Kidney tubule cell (primary cell): ENCODE results near the gene OR5K2.

Experiments used
- DNase-seq: peaks from one replicate; pipeline ENCODE4 v3.0.0-alpha.2; 2018; ENCODE audit warnings: low spot score

OR5K2 gene

DNA sequence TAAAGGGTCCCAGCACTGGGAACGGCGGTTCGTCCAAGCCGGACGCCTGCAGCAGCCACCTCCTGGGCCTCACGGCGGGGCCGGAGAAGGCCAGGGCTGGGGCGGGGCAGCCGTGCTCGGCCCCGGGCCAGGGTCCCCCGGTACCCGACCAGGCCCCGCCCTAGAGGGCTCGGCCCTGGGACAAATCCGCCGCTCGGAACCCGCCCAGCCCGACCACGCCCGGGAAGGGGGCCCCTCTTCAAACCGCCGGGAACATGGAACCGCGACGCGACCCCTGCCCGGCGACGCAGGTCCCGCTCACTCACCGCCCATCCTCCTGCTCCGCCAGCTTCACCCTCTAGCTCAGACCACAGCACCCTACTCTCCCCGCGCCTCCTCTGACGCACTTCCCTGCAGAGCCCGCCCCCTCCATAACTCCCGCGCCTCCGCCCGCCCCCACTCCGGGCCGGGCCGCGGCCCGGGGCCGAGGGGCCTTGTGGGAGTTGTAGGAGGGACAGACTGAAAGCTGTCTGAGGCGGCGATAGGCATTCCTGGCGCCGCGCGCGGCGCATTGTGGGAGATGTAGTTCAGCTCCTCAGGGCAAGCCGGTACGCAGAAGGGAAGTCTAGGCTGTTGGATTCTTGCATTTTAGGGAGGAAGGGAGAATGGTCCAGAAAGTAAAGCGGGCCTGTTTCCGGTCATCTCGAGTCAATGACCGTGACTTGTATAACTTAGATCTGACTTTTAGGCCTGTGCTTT lies 25.2 kb downstream of the OR5K2 start, which contains the start of gene CLDND1:
CLDND1 (minus strand) TSS at position 359 of the 738 bp plus-strand sequence. CDS start 1,478 bp downstream, outside the sequence.
- peak; percentile 97 for DNase-seq

DNA sequence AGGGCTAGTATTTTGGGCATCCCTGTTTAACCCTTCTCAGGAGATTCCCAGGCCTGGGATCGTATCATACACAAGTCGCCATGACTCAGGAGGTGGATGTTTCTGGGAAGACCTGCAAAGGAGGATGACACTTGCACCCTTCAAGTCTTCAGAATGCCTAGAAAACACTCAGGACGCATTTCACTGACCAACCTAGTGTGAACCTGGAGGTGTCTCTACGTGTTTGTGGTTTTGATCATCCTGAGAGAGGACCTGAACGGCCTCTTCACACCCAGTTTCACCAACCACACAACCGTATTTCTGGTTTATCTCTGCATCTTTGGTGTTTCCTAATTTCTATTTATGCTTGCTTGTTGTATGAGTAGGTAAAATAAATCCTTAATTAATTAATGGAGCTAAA lies 28.0 kb downstream of the OR5K2 start:
- no peak for DNase-seq

DNA sequence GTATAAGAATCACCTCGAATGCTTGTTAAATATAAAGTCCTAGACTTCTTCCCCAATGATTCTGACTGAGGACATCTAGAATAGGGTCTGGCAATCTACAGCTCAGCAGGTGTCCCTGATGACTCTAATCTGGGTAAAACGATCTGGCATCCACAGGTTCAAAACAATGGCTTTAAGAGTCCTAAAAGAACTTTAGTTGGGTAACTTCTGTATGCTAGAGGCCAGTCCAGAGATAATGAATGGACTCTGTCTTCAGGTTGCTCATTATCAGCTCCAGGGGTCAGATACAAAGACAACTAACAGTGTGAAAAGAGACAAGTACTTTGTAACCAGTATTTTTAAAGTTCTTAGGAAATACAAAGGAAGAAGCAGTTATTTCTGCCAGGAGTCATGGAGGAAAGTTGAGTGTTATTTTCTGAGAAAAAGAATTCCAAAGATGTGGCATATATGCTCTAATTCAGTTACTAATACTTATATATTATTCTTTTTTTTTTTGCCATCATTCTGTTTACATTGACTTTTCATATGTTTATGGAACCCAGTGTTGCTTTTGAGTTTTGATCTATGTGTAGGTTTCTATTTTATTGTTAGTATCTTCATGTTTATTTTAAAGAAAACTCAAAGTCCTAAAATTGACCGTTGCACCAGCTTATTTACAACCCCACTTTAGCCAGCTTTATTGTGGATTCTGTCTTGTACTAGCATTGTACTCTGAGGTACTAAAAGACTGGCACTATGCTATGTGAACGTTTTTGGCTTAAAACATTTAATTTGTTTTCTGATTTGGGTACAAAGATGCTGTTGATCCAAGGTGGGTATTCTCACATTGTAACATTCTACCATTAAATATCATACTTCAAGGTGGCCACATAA lies 31.2 kb downstream of the OR5K2 start:
- DNase-seq = no peak

DNA sequence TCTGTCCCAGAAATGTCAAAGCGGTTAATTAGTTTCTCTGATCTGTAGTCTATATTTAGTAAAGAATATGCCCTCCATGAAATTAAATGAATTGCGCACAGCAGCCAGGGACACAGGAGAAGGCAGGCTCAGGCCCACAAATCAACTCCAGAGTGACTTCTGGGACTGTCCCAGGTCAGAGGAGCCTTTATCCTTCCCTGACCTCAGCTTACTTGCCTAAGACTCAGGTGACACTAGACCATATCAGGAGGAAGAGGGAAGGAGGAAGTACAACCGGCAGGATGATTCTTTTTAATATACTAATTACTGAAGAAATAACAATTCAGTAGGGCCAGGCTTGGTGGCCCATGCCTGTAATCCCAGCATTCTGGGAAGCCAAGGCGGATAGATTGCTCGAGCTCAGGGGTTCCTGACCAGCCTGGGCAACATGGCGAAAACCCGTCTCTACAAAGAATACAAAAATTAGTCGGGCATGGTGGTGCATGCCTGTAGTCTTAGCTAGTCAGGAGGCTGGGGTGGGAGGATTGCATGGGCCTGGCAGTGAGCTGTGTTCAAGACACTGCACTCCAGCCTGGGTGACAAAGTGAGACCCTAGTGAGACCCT lies 32.5 kb downstream of the OR5K2 start:
- DNase-seq = no peak

DNA sequence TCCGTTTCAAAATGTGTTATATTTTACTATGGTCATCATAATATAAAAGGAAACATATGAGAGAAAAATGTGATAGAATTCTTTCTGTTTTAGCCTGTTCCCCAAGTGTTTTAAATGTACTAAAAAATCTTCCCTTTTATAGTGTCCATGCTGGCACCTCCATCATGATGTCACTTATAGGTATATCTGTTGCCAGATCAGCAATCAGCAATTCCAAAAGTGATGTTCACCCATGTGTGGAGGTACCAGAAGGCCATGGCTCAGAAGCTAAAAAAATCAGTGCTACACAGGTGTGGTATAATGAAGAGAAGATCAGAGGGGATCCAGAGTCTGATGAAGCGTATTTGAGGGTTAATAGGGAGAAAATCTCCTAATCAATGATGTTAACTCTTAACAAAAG lies 33.2 kb downstream of the OR5K2 start:
- DNase-seq = no peak

DNA sequence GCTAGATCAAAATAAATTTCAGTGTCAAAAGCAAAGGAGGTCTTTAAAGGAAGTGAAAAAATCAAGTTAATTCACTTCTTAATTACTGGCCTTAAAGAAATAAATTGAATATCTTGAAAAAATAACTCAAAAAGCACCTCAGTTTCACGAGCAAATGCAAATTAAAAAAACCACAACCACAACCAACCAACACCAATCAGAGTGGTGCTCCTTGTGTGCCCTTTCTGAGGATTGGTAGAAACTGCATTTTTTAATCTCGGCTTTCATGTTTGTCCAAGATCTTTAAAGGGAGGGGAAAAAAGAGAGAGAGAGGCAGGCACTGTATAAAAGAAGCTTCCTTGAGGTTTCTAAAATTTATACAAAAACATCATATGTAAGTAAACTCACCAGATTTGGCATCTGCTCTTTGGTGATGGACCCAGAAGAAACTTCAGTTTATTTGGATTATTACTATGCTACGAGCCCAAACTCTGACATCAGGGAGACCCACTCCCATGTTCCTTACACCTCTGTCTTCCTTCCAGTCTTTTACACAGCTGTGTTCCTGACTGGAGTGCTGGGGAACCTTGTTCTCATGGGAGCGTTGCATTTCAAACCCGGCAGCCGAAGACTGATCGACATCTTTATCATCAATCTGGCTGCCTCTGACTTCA lies 34.3 kb downstream of the OR5K2 start, which contains the start of gene GPR15:
GPR15 (plus strand) TSS at position 357 of the 653 bp plus-strand sequence; CDS start at position 413, 56 bp downstream.
- no peak for DNase-seq

DNA sequence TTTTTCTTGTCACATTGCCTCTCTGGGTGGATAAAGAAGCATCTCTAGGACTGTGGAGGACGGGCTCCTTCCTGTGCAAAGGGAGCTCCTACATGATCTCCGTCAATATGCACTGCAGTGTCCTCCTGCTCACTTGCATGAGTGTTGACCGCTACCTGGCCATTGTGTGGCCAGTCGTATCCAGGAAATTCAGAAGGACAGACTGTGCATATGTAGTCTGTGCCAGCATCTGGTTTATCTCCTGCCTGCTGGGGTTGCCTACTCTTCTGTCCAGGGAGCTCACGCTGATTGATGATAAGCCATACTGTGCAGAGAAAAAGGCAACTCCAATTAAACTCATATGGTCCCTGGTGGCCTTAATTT lies 34.8 kb downstream of the OR5K2 start:
- DNase-seq = no peak

DNA sequence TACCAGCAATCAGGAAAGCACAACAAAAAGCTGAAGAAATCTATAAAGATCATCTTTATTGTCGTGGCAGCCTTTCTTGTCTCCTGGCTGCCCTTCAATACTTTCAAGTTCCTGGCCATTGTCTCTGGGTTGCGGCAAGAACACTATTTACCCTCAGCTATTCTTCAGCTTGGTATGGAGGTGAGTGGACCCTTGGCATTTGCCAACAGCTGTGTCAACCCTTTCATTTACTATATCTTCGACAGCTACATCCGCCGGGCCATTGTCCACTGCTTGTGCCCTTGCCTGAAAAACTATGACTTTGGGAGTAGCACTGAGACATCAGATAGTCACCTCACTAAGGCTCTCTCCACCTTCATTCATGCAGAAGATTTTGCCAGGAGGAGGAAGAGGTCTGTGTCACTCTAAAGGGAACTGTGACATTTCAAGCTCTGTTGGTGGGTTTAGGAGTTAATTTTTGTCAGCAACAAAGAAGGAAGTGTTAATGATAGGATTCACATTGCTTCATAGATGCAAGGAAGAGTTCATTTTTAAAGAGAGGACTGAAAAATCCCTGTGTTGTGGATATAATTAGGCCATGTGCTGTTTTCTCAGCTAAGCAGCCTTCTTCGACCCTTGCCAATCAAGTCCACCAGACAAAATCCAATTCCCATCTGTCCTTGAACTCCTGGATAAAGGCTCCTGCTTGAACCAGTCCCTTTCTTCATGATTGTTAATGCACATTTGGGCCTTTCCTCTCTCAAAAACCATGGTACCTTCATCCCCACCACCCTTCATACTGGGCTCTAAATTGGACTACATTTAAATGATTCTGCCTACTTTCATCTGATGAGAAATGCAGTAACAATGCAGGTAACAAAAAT lies 35.5 kb downstream of the OR5K2 start:
- no peak for DNase-seq

DNA sequence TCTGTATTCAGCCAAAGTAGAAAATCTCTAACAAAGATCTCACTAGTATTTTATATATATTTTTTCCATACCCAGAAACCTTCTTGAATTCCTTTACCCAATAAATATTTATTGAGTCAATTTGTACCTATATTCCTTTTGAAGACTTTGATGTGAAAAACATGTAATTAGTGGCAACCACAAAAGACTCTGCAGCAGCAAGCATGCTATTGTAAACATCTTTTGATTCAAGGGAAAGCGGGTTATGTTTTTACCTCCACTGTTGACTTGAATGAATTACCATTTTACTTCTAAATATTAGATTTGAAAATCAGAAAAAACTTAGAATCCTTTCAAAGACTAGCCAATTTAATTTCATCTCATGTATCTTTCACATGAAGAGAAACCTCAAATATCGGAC lies 36.7 kb downstream of the OR5K2 start:
- DNase-seq = no peak

DNA sequence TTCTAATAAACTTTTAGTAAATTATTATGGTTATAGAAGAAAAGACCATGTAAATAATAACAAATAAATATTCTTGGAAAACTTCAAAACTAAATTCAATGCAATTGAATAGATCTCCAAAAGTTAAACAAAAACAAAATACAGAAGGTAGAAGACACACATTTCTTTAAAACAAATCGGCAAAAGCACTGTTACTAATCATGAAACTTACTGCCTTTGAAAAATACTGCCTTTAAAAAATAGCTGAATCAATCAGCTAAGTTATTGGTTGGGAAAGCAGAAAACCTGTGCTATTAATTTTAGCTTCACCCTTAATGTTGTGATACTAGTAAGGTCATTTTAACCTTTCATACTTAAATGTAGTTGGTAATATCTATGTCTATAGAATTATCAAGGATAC lies 37.3 kb downstream of the OR5K2 start:
- no peak for DNase-seq

DNA sequence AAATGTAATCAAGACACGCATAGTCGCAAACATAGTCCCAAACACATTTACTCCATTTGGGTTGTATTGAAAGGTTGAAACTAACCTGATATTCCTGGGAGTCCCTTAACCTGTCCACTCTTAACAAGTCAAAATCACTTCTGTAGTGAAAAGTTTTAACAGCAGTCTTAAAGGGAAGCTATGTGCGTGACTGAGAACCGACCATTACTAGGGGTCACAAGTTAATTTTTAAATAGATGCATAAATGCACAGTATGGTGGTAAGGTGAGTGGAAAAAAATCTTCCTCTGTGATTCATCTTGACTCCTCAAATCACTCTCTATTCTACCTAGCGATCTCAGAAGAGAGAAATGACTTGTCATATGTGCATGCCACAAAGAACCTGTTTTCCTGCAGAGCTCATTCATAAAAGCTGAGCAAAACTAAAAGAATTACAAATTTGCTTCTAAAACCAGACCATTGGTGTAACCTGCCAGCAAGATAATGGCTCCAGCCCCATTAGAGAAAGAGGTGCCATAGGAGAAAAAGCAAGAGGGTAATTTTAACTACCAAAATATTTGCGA lies 39.1 kb downstream of the OR5K2 start:
- DNase-seq = peak; percentile 91

DNA sequence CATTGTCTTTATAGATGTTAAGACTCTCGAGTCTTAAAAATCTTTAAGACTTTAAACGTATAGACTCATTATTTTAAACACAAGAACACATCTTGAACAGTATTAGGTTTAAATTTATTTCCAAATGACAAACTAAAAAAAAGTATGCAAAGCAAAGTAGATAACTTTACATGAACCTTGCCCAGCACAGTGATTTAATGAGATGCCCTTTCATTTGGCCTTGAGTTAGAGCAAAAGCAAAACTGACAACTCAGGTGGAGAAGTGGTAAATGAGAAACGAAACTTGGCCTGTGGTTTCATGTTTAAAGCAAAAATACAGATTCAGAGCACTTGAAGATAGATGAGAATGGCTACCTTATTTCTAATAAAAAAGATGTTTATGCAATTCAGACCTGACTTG lies 42.9 kb downstream of the OR5K2 start:
- no peak for DNase-seq

DNA sequence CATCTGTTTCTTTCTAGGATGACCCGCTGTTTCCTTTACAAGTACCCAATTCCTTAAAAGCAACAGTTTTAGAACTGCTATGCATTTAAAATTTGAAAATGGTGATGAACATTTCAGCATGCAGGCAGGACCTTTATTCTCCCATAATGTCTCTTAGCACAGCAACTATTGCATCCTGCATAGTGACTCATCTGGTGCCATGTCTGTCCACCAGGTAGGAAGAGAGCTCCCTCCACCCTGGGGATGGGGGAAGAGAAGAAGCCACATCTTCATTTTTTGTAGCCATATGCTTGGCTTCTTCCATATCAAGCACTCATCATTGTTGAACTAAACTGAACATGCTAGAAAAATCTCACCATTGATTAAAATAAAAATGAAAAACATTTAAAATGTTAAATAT lies 44.2 kb downstream of the OR5K2 start:
- peak; percentile 44 for DNase-seq

DNA sequence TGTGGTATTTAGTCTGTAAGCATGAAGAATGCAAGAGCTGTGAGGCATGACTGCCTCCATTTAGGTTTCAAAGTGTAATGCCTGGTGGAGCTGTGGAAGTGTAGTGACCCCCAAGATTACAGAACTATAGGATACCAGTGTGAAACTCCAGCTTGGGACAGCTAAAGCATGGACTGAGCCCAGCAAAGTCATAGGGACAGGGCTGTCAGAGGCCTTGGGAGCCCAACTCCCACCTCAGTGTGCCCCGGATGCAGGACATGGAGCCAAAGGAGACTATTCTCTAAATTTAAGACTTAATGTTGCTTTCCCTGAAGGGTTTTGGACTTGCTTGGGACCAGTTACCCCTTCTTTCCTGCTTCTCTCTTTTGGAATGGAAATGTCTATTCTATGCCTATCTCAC lies 45.1 kb downstream of the OR5K2 start:
- DNase-seq = peak; percentile 15

DNA sequence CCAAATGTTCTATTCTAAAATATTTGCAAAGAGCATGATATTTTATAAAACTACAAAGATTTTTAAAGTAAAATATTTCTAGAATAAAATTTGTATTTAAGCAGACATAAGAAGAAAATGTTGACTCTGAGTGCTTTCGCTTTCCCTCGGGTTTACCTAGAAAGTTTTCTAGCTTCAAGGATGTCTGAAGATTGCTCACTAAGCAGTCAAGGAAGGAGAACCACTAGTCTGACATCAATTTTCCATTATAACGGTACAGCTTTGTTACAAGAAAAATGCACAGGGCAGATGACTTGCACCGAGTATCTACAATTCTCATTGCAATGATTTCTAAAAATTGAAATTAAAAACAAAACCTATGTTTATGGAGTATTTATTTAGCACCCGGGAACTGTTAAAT lies 48.5 kb downstream of the OR5K2 start:
- no peak for DNase-seq
